Activated CD8-positive, alpha-beta memory T cell treated with anti-CD3 and anti-CD28 coated beads, Interleukin-2, amount 50 U/mL, for 24 hours (primary cell): ENCODE results near the gene PRKD2.
"Not testable (repeated sequence)": the region's sequence is repeated elsewhere in the genome, so short reads cannot be mapped to it uniquely, and the experiment has no call there.

Experiments used
- DNase-seq: peaks from one replicate; pipeline ENCODE4 v3.0.0-alpha.2; 2020; ENCODE audit errors: extremely low read depth

The PRKD2 gene

DNA sequence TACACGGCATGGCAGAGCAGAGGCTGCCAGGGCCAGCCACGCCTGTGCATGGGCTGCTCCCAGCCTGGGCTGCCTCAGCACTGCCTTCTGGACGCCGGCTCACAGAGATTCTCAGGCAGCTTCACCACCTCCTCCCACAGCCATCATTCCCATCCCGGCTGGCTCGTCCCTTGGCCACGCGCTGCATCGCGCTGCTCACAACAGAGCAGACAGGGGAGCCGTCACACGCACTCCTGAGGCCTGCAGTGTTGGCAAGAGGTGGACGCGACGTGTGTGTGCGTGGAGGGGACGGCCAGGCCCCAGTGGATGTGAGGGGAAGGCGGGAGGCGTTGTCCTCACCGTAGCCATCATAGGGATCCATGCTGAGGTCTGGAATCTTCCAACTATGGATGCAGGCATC is 7.6 kb upstream of the PRKD2 start:
- DNase-seq, result no peak

DNA sequence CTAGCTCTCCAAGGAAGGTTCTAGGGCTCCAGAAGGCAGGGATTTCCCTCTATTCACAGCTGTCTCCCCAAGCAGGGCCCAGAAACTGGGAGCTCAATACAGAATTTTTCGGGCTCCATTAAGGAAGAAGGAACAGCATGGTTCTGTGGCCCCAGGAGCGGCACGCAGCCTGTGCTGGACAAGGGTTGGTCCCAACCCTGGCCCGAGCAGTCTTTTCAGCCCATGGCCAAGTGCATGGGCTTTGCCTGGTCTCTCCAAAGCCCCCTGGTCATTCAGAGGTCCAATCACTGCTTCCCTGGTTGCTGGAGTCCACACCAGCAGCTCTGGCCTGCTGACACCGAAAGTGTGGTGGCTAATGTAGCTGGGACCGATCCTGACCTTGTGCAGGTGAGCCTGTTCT is 6.6 kb upstream of the PRKD2 start:
- DNase-seq, result no peak

DNA sequence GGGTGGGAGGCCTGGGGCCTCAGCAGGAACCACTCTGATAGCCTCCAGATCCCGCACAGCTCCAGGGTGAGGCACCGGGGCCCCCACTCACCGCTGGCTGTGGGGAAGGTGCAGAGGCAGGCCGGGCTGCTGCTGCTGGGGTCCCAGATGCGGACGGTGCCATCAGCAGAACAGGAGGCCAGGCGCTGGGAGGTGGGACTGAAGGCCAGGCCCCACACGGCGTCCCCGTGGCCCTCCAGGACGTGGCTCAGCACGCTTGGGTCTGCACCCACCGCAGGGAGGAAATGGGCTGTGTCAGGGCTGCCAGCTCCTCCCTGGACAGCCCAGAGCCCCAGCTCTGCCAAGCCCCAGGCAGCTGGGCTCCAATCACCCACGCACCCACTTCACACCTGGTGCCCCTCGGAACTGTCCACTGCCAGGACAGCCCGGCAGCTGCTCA is 6.1 kb upstream of the PRKD2 start:
- no peak for DNase-seq

DNA sequence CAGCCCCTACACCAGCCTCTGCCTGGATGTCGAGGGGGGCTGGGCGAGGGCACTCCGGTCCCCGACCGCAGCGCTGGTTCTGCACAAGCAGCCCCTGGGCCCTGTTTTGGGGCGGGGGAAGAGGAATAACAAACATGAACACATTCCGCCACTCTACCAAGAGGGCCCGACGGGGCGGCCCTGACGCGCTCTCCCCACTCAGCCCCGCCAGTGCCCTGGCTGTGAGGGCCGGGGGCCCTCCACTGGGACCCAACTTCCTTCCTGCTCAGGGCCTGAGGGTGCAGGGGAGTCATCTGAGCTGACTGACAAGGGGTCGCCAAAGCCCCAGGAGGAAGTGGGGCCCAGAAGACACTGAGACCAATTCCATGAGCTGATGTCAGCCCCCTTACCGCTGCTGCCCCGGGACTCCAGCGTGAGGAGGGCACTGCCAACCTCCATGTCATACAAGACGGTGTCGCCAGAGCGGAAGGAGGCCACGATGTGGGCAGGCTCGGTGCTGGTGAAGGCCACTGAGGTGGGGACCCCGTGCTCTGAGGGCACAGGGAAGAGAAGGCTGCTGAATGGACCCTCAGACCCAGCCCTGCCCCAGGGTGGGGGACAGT is 5.6 kb upstream of the PRKD2 start:
- DNase-seq, result no peak

DNA sequence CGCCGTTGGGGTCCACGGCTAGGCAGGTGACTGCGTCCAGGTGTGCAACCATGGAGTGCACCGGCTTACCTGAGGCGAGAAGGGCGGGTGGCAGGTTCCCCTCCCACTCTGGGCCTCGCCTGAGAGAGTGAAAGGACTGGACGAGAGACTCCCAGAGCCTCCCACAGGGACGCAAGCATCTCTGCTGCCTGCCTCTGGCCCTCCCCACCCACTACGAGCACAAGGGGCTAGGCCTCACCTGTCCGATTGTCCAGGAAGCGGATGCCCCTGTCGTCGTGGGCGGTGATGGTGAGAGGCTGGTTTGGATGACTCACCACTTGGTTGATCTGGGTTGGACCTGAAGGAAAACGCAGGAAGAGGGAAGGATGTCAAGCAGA is 5.1 kb upstream of the PRKD2 start:
- DNase-seq, result no peak

DNA sequence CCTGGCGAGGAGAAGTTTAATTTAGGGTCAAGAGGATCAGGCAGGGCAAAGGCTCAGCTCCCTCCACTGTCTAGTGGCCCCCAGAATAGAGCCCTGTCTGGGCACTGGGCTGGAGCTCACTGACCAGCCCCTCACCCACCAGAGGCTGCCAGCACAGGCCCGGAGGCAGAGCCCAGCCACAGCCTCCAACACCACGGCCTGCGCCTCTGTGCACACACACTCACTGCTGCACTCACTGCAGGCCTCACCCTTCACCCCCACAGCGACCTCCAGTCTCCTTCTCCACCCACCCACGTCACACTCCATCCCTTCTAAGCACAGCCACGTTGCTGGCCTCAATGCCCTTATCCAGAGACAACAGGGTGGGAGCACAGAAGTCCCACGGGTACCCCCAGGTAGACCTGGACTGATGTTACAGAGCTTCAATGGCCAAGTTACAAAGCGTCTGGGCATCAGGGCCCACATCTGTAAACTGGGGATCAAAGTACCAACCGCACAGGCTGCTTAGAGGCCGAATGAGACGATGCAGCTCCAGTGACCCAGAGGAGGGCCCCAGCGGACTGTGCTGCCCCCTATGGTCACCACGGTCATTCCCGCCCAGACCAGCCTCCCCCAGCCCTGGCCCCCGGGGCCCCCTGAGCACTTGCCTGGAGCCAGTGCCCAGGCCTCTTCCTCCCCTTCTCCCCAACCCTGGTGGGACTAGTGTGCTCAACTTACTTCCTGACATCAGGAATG is 4.5 kb upstream of the PRKD2 start:
- DNase-seq, result no peak

DNA sequence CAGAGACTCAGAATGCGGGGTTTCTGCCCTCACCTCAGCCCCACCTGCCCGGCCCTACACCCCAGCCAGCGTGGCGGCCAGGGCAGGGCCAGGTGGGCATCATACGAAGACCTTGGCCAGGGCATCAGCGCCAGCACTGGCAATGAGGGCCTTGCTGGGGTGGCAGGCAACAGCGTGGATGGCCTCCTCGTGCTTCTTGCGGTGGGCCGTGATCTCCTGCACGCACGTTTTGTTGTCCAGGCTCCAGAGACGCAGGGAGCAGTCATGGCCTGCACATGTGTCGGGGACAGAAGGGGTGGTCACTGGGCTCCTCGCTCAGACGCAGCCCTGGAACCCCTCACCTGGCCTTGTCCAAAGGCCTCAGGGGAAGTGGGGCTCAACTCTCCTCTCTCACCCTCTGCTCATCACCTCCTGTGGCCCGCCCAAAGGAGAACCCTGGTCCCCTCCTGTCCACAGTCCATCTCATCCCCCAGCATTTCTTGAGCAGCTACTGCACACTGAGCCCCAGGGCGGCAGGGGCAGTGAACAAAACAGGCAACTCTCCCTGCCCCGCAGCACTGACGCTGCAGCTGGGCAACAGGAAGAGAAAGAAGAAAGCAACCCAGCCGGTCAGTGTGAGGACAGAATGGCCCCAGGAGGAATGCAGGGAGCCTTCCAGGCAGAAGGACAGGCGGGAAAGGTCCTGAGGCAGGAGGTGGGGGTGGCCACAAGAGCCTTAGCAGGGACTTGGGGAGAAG is 3.8 kb upstream of the PRKD2 start:
- no peak for DNase-seq

DNA sequence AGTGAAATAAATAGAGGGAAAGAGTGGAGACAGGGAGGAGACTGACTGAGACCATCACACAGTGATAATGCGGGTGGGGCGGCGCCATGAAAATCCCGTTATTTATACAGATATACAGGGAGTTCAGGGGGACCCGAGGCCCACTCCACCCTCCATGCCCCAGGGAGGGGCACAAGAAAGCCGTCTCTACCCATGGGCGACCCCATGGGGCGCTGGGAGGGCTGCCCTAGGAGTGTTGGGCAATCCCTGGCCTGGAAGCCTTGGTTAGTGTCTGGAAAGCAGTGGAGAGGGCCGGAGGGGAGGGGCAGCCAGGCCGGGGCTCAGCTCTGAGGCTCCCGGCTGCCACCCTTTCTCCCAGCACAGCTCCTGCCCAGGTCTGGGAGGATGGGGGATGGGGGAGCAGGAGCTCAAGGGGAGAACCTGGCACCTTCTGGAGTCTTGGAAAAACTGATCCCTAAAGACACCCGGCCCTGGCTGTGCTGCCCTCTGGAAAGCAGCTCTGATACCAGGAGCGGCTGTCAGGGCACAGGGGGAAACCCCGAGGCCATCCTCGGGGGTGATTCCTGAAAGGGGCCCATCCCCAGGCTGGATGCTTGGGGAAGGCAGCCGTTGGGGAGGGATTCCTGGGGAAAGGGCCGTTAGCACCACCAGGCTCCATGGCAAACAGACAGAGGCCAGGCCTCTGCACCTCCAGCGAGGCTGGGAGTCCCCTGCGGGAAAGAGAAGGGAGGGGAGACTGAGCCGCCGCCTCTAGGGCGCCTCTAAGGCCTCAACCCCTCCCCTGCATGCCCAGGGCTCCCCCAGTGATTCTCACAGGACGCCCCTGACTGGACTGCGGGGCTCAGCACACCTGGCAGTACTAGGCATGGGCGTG is 3.0 kb upstream of the PRKD2 start:
- no peak for DNase-seq

DNA sequence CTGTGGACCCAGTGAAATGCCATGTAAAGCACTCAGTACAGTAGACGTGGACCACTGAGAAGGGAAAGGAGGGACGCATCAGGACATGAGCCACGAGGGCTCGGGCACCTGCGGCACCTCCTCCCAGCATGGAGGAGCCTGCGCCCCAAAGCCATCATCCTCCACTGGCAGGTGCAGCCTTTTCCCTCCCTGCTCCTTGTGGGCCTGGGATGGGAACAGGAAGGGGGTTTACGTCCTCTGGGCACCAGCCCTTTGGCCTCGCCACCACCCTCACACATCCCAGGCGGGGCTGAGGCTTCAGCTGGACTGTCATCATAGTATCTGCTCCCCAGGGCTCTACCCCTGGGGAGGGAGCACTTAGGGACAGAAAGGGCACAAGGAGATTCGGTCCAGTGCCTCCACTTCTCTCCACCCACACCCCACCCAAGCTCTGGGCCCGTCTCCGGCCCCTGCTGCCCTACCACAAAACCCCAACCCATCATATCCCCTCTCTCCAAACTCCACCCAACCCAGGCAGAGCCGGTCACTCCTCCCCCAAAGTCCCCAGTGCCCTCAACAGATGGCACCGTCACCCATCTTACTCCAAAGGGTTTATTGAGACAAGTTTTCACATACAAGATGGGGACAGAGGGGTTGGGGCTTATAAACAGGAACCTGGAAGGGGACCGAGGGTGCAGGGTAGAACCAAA is 2.2 kb upstream of the PRKD2 start:
- DNase-seq, result no peak

DNA sequence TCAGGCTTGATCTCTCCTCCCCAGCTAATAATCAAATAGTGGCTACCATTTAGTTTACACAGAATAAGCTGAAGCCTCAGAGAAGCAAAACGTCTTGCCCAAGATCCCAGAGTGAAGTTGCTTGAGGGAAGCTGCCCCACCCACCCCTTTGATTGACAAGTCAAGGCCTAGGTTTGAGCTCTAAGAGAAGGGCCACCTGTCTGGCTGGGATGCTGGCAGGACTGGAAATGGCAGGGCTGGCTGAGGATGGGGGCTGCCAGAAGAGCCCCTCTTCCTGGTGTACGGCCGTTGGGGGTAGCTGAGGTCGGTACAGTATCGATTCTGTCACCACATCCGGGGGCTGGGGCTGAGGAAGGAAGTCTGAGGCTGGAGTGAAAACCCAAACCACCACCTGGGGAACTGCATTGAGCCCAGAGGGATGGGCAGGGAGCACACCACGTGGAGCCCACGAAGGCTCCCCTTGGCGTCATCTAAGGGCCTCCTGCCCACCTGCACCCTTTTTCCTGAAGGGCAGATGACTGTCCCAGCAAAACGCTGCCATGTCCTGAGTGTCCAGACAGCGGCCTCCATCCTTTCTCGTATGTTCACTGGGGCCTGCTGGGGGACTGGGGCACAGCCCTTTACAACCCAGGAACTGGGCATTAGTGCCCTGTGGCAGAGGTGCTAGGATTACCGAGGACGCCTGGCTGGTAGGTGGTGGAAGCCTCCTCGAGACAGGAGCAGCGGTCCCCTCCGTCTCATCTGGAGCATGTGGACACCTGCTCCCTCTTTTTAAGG is 1.4 kb upstream of the PRKD2 start:
- DNase-seq, result peak; percentile 24

DNA sequence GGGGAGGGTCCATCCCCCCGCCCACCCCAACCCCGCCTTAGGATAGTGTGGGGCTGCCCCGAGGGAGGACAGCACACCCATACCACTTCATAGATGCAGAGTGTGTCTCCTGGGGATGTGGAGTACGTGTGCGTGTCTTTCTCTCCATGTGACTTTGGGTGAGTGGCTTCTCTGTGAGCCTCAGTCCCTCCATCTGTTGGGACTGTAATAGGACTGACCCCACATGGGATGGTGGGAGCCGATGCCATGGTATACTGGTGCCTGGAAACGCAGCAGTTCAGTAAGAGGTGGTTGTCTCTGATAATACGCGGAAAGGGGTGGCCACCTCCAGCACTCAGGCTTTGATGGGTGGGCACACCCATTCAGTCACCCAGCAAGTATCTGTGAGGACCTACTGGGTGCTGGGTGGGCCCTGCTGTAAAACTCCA is 816 bp upstream of the PRKD2 start:
- no peak for DNase-seq

DNA sequence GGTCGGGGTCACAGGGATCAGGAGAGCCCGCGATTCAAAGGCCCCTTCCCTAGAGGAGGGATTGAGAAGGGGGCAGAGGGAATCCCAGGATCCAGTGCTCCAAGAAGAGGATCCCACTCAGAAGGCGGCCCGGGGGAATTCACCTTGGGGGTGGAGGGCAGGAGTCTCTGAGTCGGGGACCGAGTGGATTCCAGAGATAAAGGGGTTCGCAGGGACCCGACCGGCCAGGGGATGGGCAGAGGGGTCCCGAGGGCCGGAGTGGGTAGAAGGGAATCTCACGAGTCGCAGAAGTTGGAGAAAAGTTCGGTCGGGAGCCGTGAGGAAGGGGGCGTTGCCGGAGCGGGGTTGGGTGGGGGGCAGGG is 261 bp downstream of the PRKD2 start:
- no peak for DNase-seq

DNA sequence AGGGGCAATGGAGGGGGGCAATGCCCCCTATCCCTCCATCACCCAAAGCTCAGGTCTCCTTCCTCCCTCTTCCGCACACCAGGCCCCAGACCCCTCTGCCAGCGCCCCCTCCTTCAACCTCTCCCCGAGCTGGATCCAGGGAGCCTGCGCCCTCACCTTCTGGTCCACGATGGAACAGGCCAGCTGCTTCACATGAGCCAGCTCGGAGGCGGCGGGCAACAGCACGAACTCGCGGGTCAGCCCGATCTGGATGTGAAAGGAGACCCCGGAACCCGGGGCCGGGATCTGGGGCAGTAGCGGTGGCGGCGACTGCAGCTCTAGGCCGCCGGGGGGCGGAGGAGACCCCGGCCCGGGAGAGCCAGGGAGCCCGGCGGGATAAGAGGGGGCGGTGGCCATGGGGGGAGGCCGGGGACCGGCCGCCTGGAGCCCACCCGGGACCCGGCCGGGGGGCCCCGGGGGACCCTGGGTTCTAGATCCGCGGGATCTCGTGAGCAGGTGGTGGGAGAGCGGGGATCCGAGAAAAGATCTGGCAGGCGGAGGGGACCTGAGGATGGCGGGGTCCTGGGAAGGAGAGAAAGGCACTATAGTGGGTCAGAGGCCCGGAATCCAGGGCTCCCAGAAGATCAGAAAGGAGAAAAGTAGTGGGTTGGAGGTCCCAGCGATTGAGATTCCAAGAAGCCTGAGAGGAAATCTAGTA is 791 bp downstream of the PRKD2 start:
- DNase-seq, result no peak

DNA sequence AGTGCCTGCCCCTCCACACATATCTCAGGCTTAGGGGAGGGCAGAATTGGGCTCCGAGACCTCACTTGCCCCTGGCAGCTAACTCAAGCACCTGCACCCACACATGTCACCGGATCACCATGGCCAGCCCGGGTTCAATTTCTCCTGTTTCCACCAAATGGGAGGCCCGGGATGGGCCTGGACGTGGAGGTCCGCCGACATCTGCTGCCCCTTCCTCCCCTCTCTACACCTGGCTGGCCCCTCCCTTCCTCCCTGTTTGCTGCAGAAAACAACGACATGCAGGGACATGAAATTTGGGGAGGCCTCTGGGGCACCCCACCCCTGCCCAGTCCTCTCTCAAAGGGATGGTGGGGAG is 1.3 kb downstream of the PRKD2 start:
- no peak for DNase-seq

DNA sequence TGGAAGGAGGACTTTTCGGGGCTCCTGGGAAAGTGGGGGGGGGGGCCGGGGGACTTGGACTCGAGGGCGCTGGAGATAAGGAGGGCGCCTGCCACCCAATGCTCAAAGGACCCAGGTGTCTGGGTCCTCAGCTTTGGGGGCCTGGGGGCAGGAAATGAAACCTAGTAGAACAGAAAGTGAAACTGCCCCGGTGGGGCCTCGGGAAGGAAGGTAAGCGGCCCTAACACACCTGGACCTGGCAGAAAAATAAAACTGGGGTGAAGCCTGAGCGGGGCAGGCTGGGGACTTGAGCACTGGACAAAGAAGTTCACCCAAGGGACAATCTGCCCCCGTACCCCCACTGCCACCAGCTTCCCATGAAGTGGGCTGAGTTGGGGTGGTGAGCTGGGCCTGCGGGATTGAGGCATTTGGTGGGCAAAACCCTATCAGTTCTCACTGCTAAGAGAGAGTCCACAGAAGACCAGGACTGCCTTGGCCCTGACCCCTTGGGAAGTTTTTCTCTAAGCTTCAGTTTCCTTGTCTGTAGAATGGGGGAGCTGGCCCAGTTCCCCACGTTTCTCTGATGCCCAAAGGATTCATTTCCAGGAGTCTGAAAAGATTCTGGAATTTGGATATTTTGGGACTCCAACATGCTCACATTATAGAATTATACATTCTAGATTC is 2.3 kb downstream of the PRKD2 start:
- DNase-seq, result no peak

DNA sequence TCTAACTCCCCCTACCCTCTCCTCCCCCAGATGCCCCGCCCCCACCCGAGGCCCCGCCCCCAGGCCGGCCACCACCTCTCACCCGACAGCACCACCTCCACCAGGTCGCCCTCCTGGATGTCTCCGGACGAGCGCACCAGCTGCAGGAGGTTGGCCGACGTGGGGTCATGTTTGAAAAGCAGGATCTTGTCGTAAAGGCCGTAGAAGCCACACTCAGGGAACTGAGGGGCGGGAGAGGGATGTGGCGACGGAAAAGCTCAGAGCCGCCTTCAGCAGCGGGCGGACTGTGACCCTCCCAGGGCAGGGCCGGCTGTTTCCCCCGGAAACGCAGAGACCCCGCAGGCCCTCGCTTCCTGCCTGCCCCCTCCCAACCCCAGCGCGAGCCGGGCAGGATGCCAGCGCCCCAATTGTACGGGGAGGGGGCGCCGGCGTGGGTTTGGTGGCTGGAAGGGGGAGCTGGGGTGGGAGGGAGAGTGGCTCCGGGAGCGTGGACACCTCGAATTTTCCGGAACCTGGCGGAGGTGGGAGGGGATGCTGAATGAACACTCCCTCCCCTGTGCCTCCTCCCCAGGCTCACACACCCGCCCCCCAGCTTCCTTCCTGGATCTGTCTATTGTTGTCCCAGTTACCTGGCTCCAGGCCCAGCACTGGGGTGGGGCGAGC is 3.0 kb downstream of the PRKD2 start:
- peak; percentile 30 for DNase-seq

DNA sequence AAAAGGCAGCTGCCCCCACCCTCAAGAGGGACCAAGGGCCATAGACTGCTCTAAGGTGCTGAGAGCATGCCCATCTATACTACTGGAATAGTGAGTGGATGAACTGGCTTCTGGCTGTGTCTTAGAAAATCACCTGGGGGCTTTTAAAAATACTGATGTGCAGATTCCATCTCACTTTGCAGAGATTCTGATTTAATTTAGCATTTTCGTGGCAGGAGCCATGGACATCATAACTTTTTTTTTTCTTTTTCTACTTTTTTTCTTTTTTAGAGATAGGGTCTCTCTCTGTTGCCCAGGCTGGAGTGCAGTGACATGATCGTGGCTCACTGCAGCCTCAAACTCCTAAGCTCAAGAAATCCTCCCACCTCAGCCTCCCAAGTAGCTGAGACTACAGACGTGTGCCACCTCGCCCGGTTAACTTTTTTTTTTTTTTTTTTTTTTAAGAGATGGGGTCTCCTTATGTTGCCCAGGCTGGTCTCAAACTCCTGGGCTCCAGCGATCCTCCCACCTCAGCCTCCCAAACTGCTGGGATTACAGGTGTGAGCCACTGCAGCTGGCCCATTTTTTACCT is 4.1 kb downstream of the PRKD2 start:
- DNase-seq, result not testable (repeated sequence)

DNA sequence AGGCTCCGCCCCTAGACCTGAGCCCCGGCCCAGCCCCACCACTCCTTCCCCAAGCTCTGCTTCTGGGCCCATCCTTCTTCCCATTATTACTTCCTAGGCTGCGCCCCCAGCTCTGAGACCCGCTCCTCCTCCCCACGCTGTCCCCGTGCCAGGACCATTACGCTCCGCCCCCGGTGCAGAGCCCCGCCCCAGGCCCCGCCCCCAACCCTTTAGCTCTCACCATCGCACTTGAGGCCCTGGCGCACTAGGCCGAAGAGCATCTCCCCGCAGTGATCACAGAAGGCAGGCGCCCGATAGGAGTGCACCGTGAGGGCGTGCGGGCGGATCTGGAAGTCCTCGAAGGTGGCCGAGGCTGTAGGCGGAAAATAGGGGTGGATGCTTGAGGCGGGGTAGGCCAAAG is 6.2 kb downstream of the PRKD2 start:
- DNase-seq, result no peak
